ENCODE results near the gene RNF150. TPM values are rescaled to one million over a fixed set of nuclear protein-coding genes. Genes with fewer than 3 reads are reported as not detected.

Gene RNF150
- total RNA-seq, 1 donor from 2014 or later = 31.2 TPM

DNA sequence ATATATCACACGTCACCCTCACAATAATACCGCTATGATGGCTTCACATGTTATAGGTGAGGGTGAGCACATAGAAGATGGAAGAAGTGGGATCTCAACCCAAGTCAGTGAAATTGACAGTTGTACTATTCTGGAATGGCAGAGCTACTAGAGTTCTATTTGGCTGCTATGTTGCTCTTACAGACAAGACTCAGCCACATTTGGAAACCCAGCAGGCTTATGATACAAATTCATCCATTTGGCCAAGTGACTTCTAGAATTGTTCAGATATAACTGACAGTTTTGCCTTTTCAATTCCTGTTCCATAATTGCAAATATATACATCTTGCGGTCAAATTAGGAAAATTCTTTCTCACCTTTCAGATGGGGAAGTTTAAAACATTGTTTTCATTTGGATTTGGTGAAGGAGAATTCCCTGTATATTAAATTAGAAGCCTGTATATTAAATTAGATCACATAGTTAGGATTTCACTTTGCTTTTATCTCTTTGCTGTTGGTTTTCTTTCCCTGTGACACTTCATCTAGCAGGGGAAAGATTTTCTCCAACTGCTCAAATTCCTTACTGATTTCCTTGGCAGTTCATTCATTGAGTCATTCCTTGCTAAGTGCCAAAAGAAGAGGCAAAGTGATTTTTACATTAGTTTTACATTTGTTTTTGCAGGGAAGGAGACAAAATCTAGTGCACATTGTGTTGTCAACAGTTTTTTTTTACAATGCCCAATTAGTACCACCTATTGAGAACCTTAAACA is 256.5 kb downstream of the RNF150 start:
- intact Hi-C loops (cut with DNase I) = no loop called here
- Histone ChIP-seq H3K4me3 (no peak overlapping the region), H3K27me3 (no peaks in the 10 kb centered on the region)

DNA sequence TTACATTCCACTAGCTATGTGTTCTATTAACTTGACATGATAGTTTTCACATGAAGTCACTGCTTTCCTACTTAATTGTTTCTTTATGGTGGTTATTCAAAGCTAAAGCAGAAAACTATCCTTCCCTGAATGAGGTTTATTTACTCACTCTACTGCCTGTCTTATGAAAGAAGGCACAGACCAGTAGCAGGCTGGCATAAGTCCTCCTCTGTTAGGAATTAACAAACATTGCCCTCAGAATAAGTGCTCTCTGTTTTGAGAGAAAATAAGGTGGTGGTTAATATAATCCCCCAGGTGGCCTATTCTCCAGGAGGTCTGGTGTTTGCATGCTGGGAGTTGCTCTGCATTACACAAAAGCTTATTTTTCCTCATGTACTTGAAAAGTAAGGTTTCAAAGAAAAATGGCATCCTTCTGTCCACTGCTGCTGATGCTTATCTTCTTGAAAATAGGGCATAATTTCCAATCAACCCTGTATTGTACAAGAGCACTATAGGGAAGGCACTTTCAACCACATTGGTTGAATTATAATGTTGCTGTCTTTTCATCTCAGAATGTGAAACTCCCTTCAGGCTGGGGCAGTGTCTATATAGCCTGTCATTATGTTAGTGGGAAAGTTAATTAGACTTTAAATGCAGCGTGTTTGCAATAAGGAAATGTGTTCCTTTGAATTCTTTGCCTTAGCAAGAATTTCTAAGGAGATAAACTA is 257.4 kb downstream of the RNF150 start:
- no peak overlapping the region for H3K27ac ChIP-seq
- H3K9me3 ChIP-seq = no peaks in the 10 kb centered on the region
- no peaks in the 10 kb centered on the region for H3K27me3 ChIP-seq
- no peak for DNase-seq (ENCODE audit: low spot score in 2 of 2)
- no peaks in the 10 kb centered on the region for H3K36me3 ChIP-seq
- intact Hi-C loops (cut with DNase I) = no loop called here
- no peaks in the 10 kb centered on the region for H3K4me1 ChIP-seq
- no peak overlapping the region for H3K4me3 ChIP-seq
- TF ChIP-seq CTCF (IDR thresholded peaks at IDR 0.05) = no peak

More for the DNA sequence above, 256.5 kb downstream of the RNF150 start:
- H3K27ac ChIP-seq = no peak overlapping the region
- no peaks in the 10 kb centered on the region for H3K36me3 ChIP-seq
- no peaks in the 10 kb centered on the region for H3K4me1 ChIP-seq
- no peak for DNase-seq (ENCODE audit: low spot score in 2 of 2)
- H3K9me3 ChIP-seq = no peaks in the 10 kb centered on the region
- no peak for TF ChIP-seq CTCF (IDR thresholded peaks at IDR 0.05)

DNA sequence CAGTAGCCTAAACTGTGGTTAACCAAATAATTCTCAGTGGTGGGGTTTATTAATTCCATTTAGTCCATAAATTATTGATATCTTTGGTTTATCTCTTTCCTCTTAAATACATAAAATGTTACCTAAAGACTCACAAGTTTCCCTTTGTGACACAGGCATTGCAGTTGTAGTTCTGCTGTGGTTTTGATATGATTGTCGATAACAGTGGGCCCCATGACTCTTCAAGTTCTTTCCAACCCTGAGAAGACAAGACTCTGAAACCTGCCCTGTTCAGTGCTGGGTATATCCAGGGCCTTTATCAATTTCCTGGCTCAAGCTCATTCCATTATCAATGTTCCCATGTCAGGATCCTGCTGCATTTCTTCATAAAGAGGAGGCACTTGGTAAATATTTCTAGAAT is 259.2 kb downstream of the RNF150 start:
- no peaks in the 10 kb centered on the region for H3K9me3 ChIP-seq
- no peak overlapping the region for H3K4me3 ChIP-seq
- no peak for TF ChIP-seq CTCF (IDR thresholded peaks at IDR 0.05)
- no peaks in the 10 kb centered on the region for H3K27me3 ChIP-seq
- intact Hi-C loops (cut with DNase I) = no loop called here
- no peaks in the 10 kb centered on the region for H3K36me3 ChIP-seq
- H3K27ac ChIP-seq = no peak overlapping the region
- H3K4me1 ChIP-seq = no peaks in the 10 kb centered on the region
- no peak for DNase-seq (ENCODE audit: low spot score in 2 of 2)

DNA sequence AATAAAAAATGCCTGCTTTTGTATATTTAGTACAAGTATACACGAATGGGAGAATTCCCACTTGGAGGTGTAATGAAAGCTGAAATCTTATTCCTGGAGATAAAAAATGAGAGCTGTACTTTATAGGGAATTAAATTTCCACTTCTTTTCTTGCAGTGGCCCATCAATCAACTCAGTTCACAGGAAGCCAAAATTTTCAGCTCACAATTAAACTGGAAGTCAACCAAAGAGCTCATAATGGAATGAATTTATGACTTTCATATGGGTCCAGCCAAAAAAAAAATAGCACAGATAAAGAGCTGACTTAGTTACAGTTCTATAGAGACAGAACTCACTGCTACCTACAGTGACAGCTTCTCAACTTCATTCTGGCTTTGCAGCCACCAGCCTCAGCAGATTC is 261.9 kb downstream of the RNF150 start:
- no peak for TF ChIP-seq CTCF (IDR thresholded peaks at IDR 0.05)
- H3K27me3 ChIP-seq = no peaks in the 10 kb centered on the region
- H3K27ac ChIP-seq = no peak overlapping the region
- intact Hi-C loops (cut with DNase I) = no loop called here
- H3K36me3 ChIP-seq = no peaks in the 10 kb centered on the region
- no peak overlapping the region for H3K4me3 ChIP-seq
- DNase-seq (ENCODE audit: low spot score in 2 of 2) = no peak
- H3K9me3 ChIP-seq = no peaks in the 10 kb centered on the region
- H3K4me1 ChIP-seq = no peaks in the 10 kb centered on the region

DNA sequence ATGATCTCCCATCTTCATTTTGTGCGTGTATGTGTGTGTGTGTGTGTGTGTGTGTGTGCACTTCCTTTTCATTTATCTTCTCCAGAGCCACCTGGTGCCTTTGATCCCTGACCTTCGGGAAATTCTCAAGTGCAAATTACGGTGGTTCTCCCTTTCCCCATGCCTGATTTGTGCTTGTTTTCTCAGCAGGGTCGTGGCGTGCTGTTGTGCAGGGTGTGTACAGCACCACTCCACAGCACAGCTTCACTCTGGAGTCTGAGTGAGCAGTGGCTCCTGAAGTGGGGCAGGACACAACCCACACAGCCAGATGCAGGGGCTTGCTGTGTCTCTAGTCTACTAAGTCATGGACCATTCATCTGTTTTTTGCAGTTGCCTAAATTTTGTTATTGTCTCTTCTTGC is 262.8 kb downstream of the RNF150 start:
- H3K36me3 ChIP-seq = no peaks in the 10 kb centered on the region
- no peaks in the 10 kb centered on the region for H3K9me3 ChIP-seq
- no peak for DNase-seq (ENCODE audit: low spot score in 2 of 2)
- TF ChIP-seq CTCF (IDR thresholded peaks at IDR 0.05) = no peak
- no peak overlapping the region for H3K4me3 ChIP-seq
- H3K27me3 ChIP-seq = no peaks in the 10 kb centered on the region
- H3K27ac ChIP-seq = no peak overlapping the region
- no peaks in the 10 kb centered on the region for H3K4me1 ChIP-seq
- intact Hi-C loops (cut with DNase I) = no loop called here

Data from ascending aorta (tissue), 2 donors.